Esophagus squamous epithelium (tissue), 5 donors: ENCODE measurements around the gene VPS35L. TPM values are rescaled to one million over a fixed set of nuclear protein-coding genes. Genes with fewer than 3 reads are reported as not detected.

Source experiments
- DNase-seq: peaks from one replicate; lab custom pipeline; 2025; lab: John Stamatoyannopoulos, UW
- H3K27ac ChIP-seq, 4 donors: fragments of 200-600 bp; sonication (generic); one replicate each; pipeline ENCODE4 v1.5.1; 2016 to 2019; ENCODE audit warnings: mild to moderate bottlenecking in 1 of 4
- H3K27me3 ChIP-seq, 4 donors: fragments of 200-600 bp; sonication (generic); 1 replicate in 3 of 4; 2 replicates in 1 of 4; pipeline versions ENCODE4 v1.5.1 to v1.6.0; 2017 to 2021; ENCODE audit warnings: antibody characterized with exemption in 1 of 4
- H3K36me3 ChIP-seq, 3 donors: fragments of 200-600 bp; sonication (generic); one replicate each; pipeline ENCODE4 v1.5.1; 2016 to 2019
- H3K4me1 ChIP-seq, 3 donors: fragments of 200-600 bp; sonication (generic); one replicate each; pipeline ENCODE4 v1.5.1; 2017 to 2019
- H3K4me3 ChIP-seq, 4 donors: fragments of 200-600 bp; sonication (generic); 1 replicate in 3 of 4; 2 replicates in 1 of 4; pipeline ENCODE4 v1.5.1; 2016 to 2019; ENCODE audit warnings: mild to moderate bottlenecking in 2 of 4, moderate library complexity in 1 of 4
- H3K9me3 ChIP-seq, 3 donors: fragments of 200-600 bp; sonication (generic); one replicate each; pipeline ENCODE4 v1.5.1; 2016 to 2019
- POLR2A ChIP-seq, 4 donors: fragments of 450-650 bp; IDR thresholded peaks; one replicate each; pipeline ENCODE4 v1.6.1; 2017; ENCODE audit warnings: antibody characterized with exemption in 4 of 4, mild to moderate bottlenecking in 4 of 4, moderate library complexity in 3 of 4
- WGBS, 2 donors: methylation state at CpG; one replicate each; pipeline ENCODE4 v1.1.5; 2018; 5-methylcytosine and 5-hydroxymethylcytosine counted together
- intact Hi-C: fragments of 100-400 bp; cut with DNase I; formaldehyde crosslinking; loops from one replicate; pipeline ENCODE4 v1.15.0; 2022
- total RNA-seq, 4 donors: library from RNA; depleted of rRNA; stranded (reverse); fragments of >200 nt; gene quantifications; one replicate each; pipeline ENCODE4 v1.1.0, GENCODE V29; 2016
- TF ChIP-seq, protein P1 (sequence below), 6 experiments: fragments of 450-650 bp in 4 of 6; fragments of 200-600 bp in 2 of 6; sonication (generic) in 2 of 6; IDR thresholded peaks; one replicate each; pipeline ENCODE4 v1.5.1; 2016 to 2019; ENCODE audit warnings: antibody characterized with exemption in 6 of 6, mild to moderate bottlenecking in 4 of 6, moderate library complexity in 4 of 6
- donor health status: DM: yes; HTN: yes; CAD: no.

The VPS35L gene
- total RNA-seq, 4 donors from 2014 or later: 20.8 to 32.9 (median 23.9) TPM

DNA sequence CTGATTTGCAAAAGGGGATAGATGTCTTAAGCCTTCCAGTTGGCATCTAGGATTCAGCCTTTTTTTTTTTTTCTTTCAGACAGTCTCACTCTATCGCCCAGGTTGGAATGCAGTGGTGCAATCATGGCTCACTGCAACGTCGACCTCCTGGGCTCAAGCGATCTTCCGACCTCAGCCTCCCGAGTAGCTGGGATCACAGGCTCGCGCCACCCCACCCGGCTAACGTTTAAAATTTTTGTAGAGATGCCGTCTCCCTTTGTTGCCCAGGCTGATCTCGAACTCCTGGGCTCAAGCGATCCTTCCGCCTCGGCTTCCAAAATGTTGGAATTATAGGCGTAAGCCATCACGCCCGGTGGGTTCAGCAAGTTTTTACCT is 32.3 kb upstream of the VPS35L start:
- no peaks in the 10 kb centered on the region for H3K9me3 ChIP-seq
- DNase-seq: no peak
- H3K27me3 ChIP-seq: no peaks in the 10 kb centered on the region
- H3K4me3 ChIP-seq: peak overlapping the region in 3 of 4 donors; percentile 89 to 99 (median 91)
- peaks cover 11 to 65% (median 22%) of the 10 kb centered on the region in 3 donors for H3K4me1 ChIP-seq
- 61 to 74% methylated on average over 13 to 14 of the region's 18 CpGs for WGBS, 2 donors
- no peak overlapping the region for H3K27ac ChIP-seq
- TF ChIP-seq POLR2A (IDR thresholded peaks at IDR 0.05): no peak
- TF ChIP-seq, protein P1, sequence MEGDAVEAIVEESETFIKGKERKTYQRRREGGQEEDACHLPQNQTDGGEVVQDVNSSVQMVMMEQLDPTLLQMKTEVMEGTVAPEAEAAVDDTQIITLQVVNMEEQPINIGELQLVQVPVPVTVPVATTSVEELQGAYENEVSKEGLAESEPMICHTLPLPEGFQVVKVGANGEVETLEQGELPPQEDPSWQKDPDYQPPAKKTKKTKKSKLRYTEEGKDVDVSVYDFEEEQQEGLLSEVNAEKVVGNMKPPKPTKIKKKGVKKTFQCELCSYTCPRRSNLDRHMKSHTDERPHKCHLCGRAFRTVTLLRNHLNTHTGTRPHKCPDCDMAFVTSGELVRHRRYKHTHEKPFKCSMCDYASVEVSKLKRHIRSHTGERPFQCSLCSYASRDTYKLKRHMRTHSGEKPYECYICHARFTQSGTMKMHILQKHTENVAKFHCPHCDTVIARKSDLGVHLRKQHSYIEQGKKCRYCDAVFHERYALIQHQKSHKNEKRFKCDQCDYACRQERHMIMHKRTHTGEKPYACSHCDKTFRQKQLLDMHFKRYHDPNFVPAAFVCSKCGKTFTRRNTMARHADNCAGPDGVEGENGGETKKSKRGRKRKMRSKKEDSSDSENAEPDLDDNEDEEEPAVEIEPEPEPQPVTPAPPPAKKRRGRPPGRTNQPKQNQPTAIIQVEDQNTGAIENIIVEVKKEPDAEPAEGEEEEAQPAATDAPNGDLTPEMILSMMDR (IDR thresholded peaks at IDR 0.05): no peak
- intact Hi-C loops: no loop called here
- peaks cover 0 to 4% (median 0%) of the 10 kb centered on the region in 3 donors for H3K36me3 ChIP-seq

DNA sequence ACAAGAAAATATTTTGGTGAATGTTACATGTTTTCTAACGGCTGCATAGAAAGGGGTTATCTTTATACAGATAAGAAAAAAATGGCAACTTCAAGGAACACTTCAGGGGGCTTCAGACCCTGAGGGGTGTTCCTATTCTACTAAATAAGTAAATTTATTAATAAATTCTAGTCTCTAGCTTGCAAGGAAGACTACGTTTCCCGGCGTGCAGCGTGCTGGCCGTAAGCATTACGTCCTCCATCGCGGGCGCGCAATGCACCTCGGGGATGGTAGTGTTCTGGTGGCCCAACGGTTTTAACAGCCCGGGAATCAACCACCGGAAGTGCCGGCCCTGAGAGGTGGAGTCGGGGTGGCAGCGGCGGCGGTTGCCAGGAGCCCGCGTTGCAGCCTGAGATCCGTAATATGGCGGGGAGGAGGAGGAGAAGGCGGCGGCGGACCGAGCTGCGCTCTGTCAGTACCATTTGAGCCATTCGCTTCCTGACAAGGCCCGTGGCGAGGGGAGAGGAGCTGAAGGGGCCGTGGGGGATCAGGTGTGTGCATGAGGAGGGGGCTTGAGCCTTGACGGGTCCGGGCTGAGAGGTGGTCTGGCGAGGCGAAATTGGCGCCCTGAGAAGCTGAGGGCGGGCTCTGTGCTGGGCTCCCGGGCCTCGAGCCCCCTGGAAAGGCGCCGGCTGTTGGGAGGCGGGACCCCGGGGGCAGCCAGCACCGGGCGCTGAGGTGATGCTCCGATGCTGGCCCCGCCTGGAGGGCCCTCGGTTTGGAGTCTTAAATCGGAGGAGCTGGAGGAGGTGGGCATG is 31.7 kb upstream of the VPS35L start, which contains the start of gene CCP110:
Gene CCP110 (plus strand): TSS at position 384 of the 797 bp plus-strand sequence. CDS start 3,940 bp downstream, outside the sequence.
- peak in 3 of 4 donors; percentile 64 to 69 (median 67) for TF ChIP-seq POLR2A (IDR thresholded peaks at IDR 0.05)
- TF ChIP-seq, protein P1 (IDR thresholded peaks at IDR 0.05): peak in 1 of 6 experiments; percentile 6
- no peaks in the 10 kb centered on the region for H3K27me3 ChIP-seq
- peak within 1 kb of the TSS; percentile 63 to 99 (median 90) for H3K4me3 ChIP-seq
- WGBS, 2 donors: 2 to 6% methylated on average over 2 to 19 of the region's 51 CpGs
- no peaks in the 10 kb centered on the region for H3K9me3 ChIP-seq
- H3K4me1 ChIP-seq: peaks cover 11 to 59% (median 22%) of the 10 kb centered on the region in 3 donors
- intact Hi-C loops: no loop called here
- peak within 1 kb of the TSS; percentile 71 to 85 (median 80) for H3K27ac ChIP-seq
- peak; percentile 90 for DNase-seq
- H3K36me3 ChIP-seq: peaks cover 0 to 10% (median 0%) of the 10 kb centered on the region in 3 donors

DNA sequence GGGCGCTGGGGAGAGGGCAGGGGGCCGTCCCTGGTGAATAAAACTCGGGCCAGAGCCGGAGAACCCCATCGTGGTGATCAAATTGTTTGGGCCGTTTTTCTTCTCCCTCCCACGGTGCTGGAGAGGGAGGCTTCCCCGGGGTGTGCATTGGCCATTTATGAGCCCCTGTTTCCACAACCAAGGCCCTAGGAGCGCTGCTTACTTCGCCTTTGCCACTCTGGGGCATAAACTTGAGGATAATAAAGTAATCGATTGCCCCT is 31.2 kb upstream of the VPS35L start:
- Histone ChIP-seq H3K27me3 (no peaks in the 10 kb centered on the region), H3K4me3 (peak overlapping the region; percentile 63 to 99 (median 90)), H3K9me3 (no peaks in the 10 kb centered on the region), H3K4me1 (peaks cover 11 to 54% (median 22%) of the 10 kb centered on the region in 3 donors), H3K36me3 (peaks cover 0 to 15% (median 0%) of the 10 kb centered on the region in 3 donors), H3K27ac (peak overlapping the region; percentile 71 to 85 (median 80))
- 0% methylated on average over 5 to 7 of the region's 11 CpGs for WGBS, 2 donors
- no peak for DNase-seq
- no peak for TF ChIP-seq POLR2A (IDR thresholded peaks at IDR 0.05)
- TF ChIP-seq, protein P1 (IDR thresholded peaks at IDR 0.05): no peak
- intact Hi-C loops: no loop called here

DNA sequence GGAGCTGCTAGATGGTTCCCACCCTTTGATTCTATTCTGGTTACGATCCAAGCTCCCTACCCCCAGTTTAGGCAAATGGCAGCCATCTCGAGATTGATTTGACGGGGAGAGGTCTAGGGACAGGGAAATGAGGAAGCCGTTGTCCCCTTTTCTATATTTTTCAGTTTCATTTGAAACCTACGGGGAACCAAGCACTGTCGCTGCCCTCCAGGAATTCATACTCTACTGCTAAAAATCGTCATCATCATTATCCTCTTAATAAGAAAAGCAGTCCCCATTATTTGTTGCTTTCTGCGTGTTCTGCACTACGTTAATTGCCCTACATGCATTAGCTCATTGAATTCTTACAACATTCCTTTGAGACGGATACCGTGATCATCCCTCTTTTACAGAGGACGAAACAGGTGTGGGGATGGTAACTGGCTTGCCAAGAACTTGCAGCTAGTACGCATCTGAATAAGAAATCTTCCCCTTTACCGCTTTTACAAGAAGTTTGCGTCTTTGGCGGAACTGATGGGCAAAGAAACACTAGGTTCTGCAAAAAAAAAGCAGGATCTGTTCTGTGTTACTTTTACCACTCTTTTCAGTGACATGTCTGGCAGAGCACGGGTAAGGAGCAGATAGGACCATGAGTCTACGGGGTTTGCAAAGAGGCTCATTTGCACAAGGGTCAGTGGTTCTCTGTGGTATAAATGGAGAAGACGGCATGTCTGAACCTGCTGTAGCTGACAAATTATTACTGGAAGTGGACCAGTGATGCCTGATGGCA is 30.7 kb upstream of the VPS35L start:
- H3K36me3 ChIP-seq: peaks cover 0 to 15% (median 0%) of the 10 kb centered on the region in 3 donors
- DNase-seq: no peak
- peak overlapping the region; percentile 71 to 85 (median 80) for H3K27ac ChIP-seq
- no peaks in the 10 kb centered on the region for H3K9me3 ChIP-seq
- H3K27me3 ChIP-seq: no peaks in the 10 kb centered on the region
- TF ChIP-seq POLR2A (IDR thresholded peaks at IDR 0.05): no peak
- TF ChIP-seq, protein P1 (IDR thresholded peaks at IDR 0.05): no peak
- H3K4me1 ChIP-seq: peaks cover 11 to 49% (median 22%) of the 10 kb centered on the region in 3 donors
- WGBS, 2 donors: 11 to 17% methylated on average over 19 of the region's 19 CpGs
- H3K4me3 ChIP-seq: peak overlapping the region; percentile 63 to 99 (median 90)
- intact Hi-C loops: no loop called here
